ENCODE results near the gene NHERF1.

The NHERF1 gene

DNA sequence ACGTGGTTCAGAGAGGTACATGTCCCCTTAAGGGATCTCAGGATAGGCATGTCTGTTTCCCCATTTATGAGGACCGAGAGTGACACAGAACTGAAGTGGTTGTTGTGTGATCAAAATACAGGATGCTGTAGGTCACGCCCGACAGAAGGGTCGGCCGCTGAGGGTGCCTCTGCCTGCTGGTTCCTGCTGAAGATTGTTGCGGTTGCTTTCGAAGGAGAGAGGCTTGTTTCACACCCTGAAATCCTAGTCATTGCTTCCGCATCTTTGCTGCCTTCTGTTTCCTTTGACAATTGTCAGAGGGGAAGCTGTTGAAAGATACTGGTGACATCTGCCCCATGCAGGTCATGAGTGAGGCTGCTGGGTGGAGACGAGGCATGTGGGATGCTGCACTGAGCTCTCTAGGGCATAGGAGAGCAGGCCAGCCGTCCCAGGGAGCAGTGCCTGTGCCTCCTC is 31.5 kb downstream of the NHERF1 start:
- H3K27me3 ChIP-seq (replicated peaks; ENCODE audit: control insufficient read depth, insufficient read depth, low read length, poor library complexity, severe bottlenecking) = no peaks in the 10 kb centered on the region
- DNase-seq = peak; percentile 25 to 59 (median 41)
- peak overlapping the region; percentile 66 for H3K27ac ChIP-seq (ENCODE audit: insufficient read depth, low read length, poor library complexity, severe bottlenecking)
- peaks cover 49% of the 10 kb centered on the region for H3K4me1 ChIP-seq (ENCODE audit: control insufficient read depth, insufficient read depth, low read length, poor library complexity, severe bottlenecking)
- peak overlapping the region; percentile 6 for H3K4me3 ChIP-seq (ENCODE audit: insufficient read depth, low read depth, low read length, poor library complexity, severe bottlenecking)
- no peaks in the 10 kb centered on the region for H3K9me3 ChIP-seq (ENCODE audit: control insufficient read depth, low read length)
- H3K36me3 ChIP-seq (ENCODE audit: control insufficient read depth, insufficient read depth, low read length) = peaks cover 3% of the 10 kb centered on the region

DNA sequence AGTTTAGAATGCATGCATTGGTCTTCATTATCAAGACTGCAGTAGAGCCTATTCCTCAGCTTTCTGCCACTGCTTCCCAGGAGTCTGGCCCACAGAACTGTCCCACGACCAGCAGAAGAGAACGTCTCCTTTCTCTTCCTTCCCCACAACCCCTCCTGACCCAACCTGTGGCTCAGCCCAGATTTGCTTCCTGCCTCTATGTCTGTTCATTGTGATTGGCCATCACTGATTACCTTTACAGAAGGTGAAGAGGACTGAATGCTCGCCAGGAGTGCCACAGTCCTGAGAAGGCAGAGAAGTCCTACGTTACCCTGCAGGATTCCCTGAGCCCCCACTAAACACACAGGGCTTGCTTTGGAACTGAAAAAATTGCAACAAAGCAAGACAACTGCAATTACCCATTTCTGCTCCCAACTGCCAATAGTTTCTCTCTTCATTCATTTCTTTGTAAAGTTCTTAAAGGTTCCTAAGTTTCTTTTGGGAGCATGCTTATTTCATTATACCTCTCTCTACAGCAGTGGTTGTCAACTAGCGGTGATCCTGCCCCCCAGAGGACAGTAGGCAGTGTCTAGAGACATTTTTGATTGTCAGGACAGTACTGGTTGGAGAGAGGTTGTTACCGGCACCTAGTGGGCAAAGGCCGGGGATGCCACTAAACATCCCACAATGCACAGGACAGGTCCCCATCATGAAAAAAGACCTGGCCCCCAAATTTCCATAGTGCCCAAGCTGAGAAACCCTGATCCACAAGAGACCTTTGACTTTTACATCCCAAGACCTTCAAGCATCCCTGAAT is 32.2 kb downstream of the NHERF1 start:
- H3K4me1 ChIP-seq (ENCODE audit: control insufficient read depth, insufficient read depth, low read length, poor library complexity, severe bottlenecking) = peaks cover 43% of the 10 kb centered on the region
- peak overlapping the region; percentile 66 for H3K27ac ChIP-seq (ENCODE audit: insufficient read depth, low read length, poor library complexity, severe bottlenecking)
- H3K4me3 ChIP-seq (ENCODE audit: insufficient read depth, low read depth, low read length, poor library complexity, severe bottlenecking) = peak overlapping the region; percentile 6

GRCh38 chr17:74782571-74782970 is 34.1 kb downstream of the NHERF1 start:
- no peaks in the 10 kb centered on the region for H3K27me3 ChIP-seq (replicated peaks; ENCODE audit: control insufficient read depth, insufficient read depth, low read length, poor library complexity, severe bottlenecking)
- peaks cover 7% of the 10 kb centered on the region for H3K36me3 ChIP-seq (ENCODE audit: control insufficient read depth, insufficient read depth, low read length)
- H3K4me1 ChIP-seq (ENCODE audit: control insufficient read depth, insufficient read depth, low read length, poor library complexity, severe bottlenecking) = peaks cover 31% of the 10 kb centered on the region
- H3K9me3 ChIP-seq (ENCODE audit: control insufficient read depth, low read length) = no peaks in the 10 kb centered on the region
- DNase-seq = no peak
- no peak overlapping the region for H3K4me3 ChIP-seq (ENCODE audit: insufficient read depth, low read depth, low read length, poor library complexity, severe bottlenecking)
- H3K27ac ChIP-seq (ENCODE audit: insufficient read depth, low read length, poor library complexity, severe bottlenecking) = no peak overlapping the region

More for the DNA sequence above, 32.2 kb downstream of the NHERF1 start:
- no peaks in the 10 kb centered on the region for H3K9me3 ChIP-seq (ENCODE audit: control insufficient read depth, low read length)
- DNase-seq = no peak
- no peaks in the 10 kb centered on the region for H3K27me3 ChIP-seq (replicated peaks; ENCODE audit: control insufficient read depth, insufficient read depth, low read length, poor library complexity, severe bottlenecking)
- peaks cover 3% of the 10 kb centered on the region for H3K36me3 ChIP-seq (ENCODE audit: control insufficient read depth, insufficient read depth, low read length)

- Histone ChIP-seq H3K27ac (ENCODE audit: insufficient read depth, low read length, poor library complexity, severe bottlenecking) (no peak overlapping the region), H3K27me3 (replicated peaks; ENCODE audit: control insufficient read depth, insufficient read depth, low read length, poor library complexity, severe bottlenecking) (no peaks in the 10 kb centered on the region), H3K4me1 (ENCODE audit: control insufficient read depth, insufficient read depth, low read length, poor library complexity, severe bottlenecking) (peaks cover 26% of the 10 kb centered on the region), H3K9me3 (ENCODE audit: control insufficient read depth, low read length) (no peaks in the 10 kb centered on the region), H3K36me3 (ENCODE audit: control insufficient read depth, insufficient read depth, low read length) (peaks cover 7% of the 10 kb centered on the region), H3K4me3 (ENCODE audit: insufficient read depth, low read depth, low read length, poor library complexity, severe bottlenecking) (no peak overlapping the region)
- DNase-seq = no peak
These were observed 35.8 kb downstream of the NHERF1 start for GRCh38 chr17:74784125-74784810.

DNA sequence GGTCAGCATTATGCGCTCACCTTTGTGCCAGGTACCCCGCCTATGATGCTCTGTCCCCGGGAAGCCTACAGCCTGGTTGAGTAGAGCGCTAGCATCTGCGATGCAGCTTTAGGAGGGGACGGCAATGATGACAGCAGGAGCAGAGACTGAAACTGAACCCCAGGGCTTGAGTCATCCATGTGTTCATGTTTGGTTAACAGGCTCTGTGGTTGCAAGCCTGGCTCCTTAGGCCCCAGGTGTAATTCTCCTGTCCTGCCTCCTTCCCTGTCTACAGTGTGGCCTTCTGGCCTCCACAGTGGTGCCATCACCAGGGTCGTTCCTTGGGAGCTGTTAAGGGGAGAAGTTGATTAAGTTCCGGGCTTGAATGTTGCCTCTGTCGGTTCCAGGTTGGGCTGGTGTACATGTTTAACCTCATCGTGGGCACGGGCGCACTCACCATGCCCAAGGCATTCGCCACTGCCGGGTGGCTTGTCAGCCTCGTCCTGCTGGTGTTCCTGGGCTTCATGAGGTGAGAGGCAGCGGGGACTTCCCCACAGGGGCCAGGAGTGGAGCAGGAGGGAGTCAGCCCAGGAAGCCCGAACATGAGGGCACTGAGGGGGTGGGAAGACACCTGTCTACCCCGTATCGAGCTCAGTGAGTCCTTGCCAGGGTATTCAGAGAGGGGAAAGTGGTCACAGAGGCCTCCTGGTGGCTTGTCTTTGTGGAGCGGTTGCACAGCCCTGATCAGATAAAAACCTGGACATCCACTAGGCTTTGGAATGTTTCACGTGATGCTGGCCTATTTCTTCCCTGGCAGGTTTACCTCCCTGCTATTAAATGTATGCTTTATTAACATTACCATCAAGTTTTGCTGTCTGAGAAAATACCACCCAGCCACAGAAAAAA is 36.9 kb downstream of the NHERF1 start:
- H3K27me3 ChIP-seq (replicated peaks; ENCODE audit: control insufficient read depth, insufficient read depth, low read length, poor library complexity, severe bottlenecking) = no peaks in the 10 kb centered on the region
- H3K36me3 ChIP-seq (ENCODE audit: control insufficient read depth, insufficient read depth, low read length) = peaks cover 7% of the 10 kb centered on the region
- H3K27ac ChIP-seq (ENCODE audit: insufficient read depth, low read length, poor library complexity, severe bottlenecking) = no peak overlapping the region
- DNase-seq = no peak
- peaks cover 15% of the 10 kb centered on the region for H3K4me1 ChIP-seq (ENCODE audit: control insufficient read depth, insufficient read depth, low read length, poor library complexity, severe bottlenecking)
- no peaks in the 10 kb centered on the region for H3K9me3 ChIP-seq (ENCODE audit: control insufficient read depth, low read length)
- no peak overlapping the region for H3K4me3 ChIP-seq (ENCODE audit: insufficient read depth, low read depth, low read length, poor library complexity, severe bottlenecking)

DNA sequence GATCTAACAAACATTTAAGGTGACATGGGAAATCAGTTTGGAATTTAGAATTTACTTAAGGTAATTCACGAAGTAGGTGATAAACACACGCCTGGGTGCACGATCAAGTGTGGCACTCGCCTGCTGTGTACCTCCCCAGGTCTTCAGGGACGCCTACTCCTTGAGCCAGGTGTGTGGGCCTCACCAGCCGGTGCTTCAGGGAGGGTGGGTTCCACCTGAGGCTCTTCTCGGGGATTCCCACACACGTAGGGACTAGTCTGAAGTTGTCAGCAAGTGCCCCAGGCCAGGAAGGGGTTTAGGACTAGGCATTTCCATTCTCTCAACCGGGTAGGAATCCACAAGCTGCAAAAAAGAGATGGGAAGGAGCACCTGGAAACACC is 37.5 kb downstream of the NHERF1 start:
- Histone ChIP-seq H3K27me3 (replicated peaks; ENCODE audit: control insufficient read depth, insufficient read depth, low read length, poor library complexity, severe bottlenecking) (no peaks in the 10 kb centered on the region), H3K4me1 (ENCODE audit: control insufficient read depth, insufficient read depth, low read length, poor library complexity, severe bottlenecking) (peaks cover 15% of the 10 kb centered on the region), H3K9me3 (ENCODE audit: control insufficient read depth, low read length) (no peaks in the 10 kb centered on the region), H3K36me3 (ENCODE audit: control insufficient read depth, insufficient read depth, low read length) (peaks cover 7% of the 10 kb centered on the region), H3K27ac (ENCODE audit: insufficient read depth, low read length, poor library complexity, severe bottlenecking) (no peak overlapping the region), H3K4me3 (ENCODE audit: insufficient read depth, low read depth, low read length, poor library complexity, severe bottlenecking) (no peak overlapping the region)
- DNase-seq = no peak

DNA sequence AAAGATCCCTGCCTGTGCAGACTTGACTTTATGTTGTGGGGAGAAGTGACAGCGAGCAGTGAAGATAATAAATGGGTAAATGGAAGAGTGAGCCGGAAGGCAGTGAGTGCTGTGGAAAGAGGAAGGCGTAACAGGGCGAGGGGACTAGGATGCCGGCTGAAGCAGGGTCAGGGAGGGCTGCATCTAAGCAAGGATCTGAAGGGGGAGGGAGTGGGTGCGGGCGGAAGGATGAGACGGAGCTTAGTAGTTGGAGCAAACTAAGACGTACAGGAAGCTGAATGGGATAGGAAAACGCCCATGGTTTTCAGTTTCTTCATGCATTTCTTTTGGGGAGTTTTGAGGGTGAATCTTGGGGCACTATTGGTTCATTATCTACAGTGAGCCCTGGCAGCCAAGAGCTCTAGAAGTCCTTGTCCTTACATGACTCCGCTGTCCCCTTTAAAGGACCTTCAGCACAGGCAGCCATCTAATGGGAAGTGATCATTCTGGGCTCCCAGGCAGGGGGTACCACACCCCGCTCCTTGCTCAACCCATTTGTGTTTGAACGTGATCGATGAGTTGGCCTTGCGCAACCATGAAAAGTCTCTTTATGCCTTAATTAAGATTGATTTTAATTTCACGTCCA is 38.1 kb downstream of the NHERF1 start:
- H3K4me1 ChIP-seq (ENCODE audit: control insufficient read depth, insufficient read depth, low read length, poor library complexity, severe bottlenecking) = peaks cover 14% of the 10 kb centered on the region
- peaks cover 7% of the 10 kb centered on the region for H3K36me3 ChIP-seq (ENCODE audit: control insufficient read depth, insufficient read depth, low read length)
- H3K4me3 ChIP-seq (ENCODE audit: insufficient read depth, low read depth, low read length, poor library complexity, severe bottlenecking) = no peak overlapping the region
- DNase-seq = no peak
- H3K9me3 ChIP-seq (ENCODE audit: control insufficient read depth, low read length) = no peaks in the 10 kb centered on the region
- no peaks in the 10 kb centered on the region for H3K27me3 ChIP-seq (replicated peaks; ENCODE audit: control insufficient read depth, insufficient read depth, low read length, poor library complexity, severe bottlenecking)
- H3K27ac ChIP-seq (ENCODE audit: insufficient read depth, low read length, poor library complexity, severe bottlenecking) = no peak overlapping the region

DNA sequence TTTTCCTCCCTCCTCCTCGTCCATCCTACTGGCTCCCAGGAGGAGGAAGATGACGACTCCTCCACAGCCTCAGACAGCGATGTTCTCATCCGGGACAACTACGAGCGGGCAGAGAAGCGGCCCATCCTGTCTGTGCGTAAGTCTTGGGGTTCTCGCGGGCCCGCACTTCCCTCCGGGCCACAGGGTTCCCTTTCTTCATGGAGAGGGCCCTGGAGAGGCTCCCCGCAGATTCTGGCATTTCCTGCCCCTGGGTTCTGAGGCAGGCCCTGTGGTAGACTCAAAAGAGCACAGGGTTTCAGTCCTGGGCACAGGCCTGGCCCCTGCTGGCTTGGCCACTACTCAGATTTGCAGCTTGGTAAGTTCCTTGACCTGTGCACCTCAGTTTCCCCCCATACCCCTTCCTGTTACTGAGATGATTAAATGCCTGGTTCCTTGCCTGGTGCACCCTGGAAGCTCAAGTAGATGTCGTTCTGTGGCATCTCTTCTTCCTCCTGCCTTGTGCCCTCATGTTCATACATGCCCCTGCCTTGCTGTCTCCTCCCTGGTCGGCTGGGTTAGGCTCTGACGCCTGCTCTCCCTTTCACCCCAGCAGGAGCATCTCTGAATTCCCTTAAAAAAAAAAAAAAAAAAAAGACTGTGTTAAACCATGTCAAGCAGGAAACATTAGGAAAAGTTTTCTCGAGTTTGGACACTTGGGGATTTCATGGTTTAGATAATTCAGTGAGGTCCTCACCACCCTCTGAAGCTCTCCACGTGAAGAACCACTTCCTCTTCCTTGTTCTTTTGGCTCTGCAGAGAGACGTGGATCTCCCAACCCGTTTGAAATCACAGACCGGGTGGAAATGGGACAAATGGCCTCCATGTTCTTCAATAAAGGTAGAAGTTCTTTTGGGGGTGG is 42.0 kb downstream of the NHERF1 start:
- no peak overlapping the region for H3K27ac ChIP-seq (ENCODE audit: insufficient read depth, low read length, poor library complexity, severe bottlenecking)
- H3K9me3 ChIP-seq (ENCODE audit: control insufficient read depth, low read length) = no peaks in the 10 kb centered on the region
- peaks cover 32% of the 10 kb centered on the region for H3K36me3 ChIP-seq (ENCODE audit: control insufficient read depth, insufficient read depth, low read length)
- H3K27me3 ChIP-seq (replicated peaks; ENCODE audit: control insufficient read depth, insufficient read depth, low read length, poor library complexity, severe bottlenecking) = no peaks in the 10 kb centered on the region
- no peak overlapping the region for H3K4me3 ChIP-seq (ENCODE audit: insufficient read depth, low read depth, low read length, poor library complexity, severe bottlenecking)
- peaks cover 11% of the 10 kb centered on the region for H3K4me1 ChIP-seq (ENCODE audit: control insufficient read depth, insufficient read depth, low read length, poor library complexity, severe bottlenecking)
- no peak for DNase-seq

DNA sequence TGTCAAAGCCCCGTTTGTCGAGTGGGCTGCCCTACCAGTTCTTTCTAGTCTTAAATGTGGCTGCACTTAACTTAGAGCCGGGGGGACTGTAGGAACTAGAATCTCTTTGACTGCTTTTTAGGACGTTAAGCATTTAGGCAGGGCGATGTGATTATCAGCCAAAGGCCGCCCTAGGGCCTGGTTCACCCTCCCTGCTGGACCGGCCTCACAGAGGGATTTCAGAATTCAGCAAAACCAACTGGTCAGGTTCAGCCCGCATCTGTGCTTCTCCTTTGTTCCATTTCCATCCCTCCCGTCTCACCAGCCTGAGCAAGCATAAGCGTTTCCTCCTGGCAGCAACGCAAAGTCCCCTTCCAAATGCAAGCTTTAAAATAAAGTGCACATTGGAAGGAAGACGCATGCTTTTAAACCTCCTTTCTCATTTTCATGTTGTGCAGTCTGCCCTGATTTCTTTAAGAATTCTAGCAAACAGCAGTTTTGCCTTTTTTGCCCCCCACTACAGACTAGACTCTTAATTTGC is 44.2 kb downstream of the NHERF1 start:
- Histone ChIP-seq H3K27ac (ENCODE audit: insufficient read depth, low read length, poor library complexity, severe bottlenecking) (no peak overlapping the region), H3K36me3 (ENCODE audit: control insufficient read depth, insufficient read depth, low read length) (peaks cover 51% of the 10 kb centered on the region), H3K4me3 (ENCODE audit: insufficient read depth, low read depth, low read length, poor library complexity, severe bottlenecking) (no peak overlapping the region), H3K27me3 (replicated peaks; ENCODE audit: control insufficient read depth, insufficient read depth, low read length, poor library complexity, severe bottlenecking) (no peaks in the 10 kb centered on the region), H3K9me3 (ENCODE audit: control insufficient read depth, low read length) (no peaks in the 10 kb centered on the region), H3K4me1 (ENCODE audit: control insufficient read depth, insufficient read depth, low read length, poor library complexity, severe bottlenecking) (peaks cover 11% of the 10 kb centered on the region)
- DNase-seq = no peak
